PC-9 (cell line): Measurements from ENCODE around the gene NQO2. TPM values are rescaled to one million over a fixed set of nuclear protein-coding genes. Genes with fewer than 3 reads are reported as not detected.

Source experiments
- BruUV-seq: library from RNA; stranded (reverse); fragments of 400-500 nt; replicated peaks from 2 replicates; lab custom pipeline; 2021; lab: Mats Ljungman, UMichigan
- CTCF ChIA-PET: fragments of 300-600 bp; sonication (Branson Sonifier 250); formaldehyde crosslinking; loops from one replicate; lab custom pipeline; 2022; ENCODE audit warnings: antibody characterized with exemption; lab: Charles Lee
- POLR2A ChIA-PET: fragments of 300-600 bp; sonication (Branson Sonifier 250); formaldehyde crosslinking; loops from one replicate; lab custom pipeline; 2022; ENCODE audit warnings: antibody characterized with exemption; ENCODE audit not compliant: unreplicated experiment; lab: Charles Lee
- DNase-seq, 2 experiments: peaks; one replicate each; pipeline versions ENCODE4 v3.0.0 to v3.0.0-alpha.2; 2015 to 2022; ENCODE audit warnings: mixed read lengths in 1 of 2
- H2AFZ ChIP-seq: fragments of 200-600 bp; sonication (generic); 2 replicates; pipeline ENCODE4 v1.8.1; 2017; ENCODE audit warnings: antibody characterized with exemption
- H3F3A ChIP-seq: fragments of 200-600 bp; sonication (generic); 2 replicates; pipeline ENCODE4 v1.8.1; 2017; ENCODE audit warnings: antibody characterized with exemption, mild to moderate bottlenecking, low read depth; ENCODE audit not compliant: insufficient read depth
- H3K27ac ChIP-seq: fragments of 200-600 bp; sonication (generic); 2 replicates; pipeline ENCODE4 v1.6.1; 2016; ENCODE audit warnings: mixed run types
- H3K27me3 ChIP-seq: fragments of 200-600 bp; sonication (generic); 2 replicates; pipeline ENCODE4 v1.6.1; 2016; ENCODE audit warnings: low read depth, mixed run types; ENCODE audit not compliant: insufficient read depth
- H3K36me3 ChIP-seq: fragments of 200-600 bp; sonication (generic); 2 replicates; pipeline ENCODE4 v1.6.1; 2016; ENCODE audit warnings: low read depth, mixed run types
- H3K4me1 ChIP-seq: fragments of 200-600 bp; sonication (generic); replicated peaks from 2 replicates; pipeline ENCODE4 v1.6.1; 2016; ENCODE audit warnings: mixed run types; ENCODE audit not compliant: insufficient read depth
- H3K4me2 ChIP-seq: fragments of 200-600 bp; sonication (generic); 2 replicates; pipeline ENCODE4 v1.6.1; 2017; ENCODE audit warnings: mixed run types
- H3K4me3 ChIP-seq: fragments of 200-600 bp; sonication (generic); 2 replicates; pipeline ENCODE4 v1.6.1; 2016; ENCODE audit warnings: mixed run types
- H3K79me2 ChIP-seq: fragments of 200-600 bp; sonication (generic); 2 replicates; pipeline ENCODE4 v1.6.1; 2017; ENCODE audit warnings: low read depth, mixed run types
- H3K9me2 ChIP-seq: fragments of 200-600 bp; sonication (generic); 2 replicates; pipeline ENCODE4 v1.8.1; 2017; ENCODE audit warnings: mild to moderate bottlenecking; ENCODE audit not compliant: insufficient read depth
- H3K9me3 ChIP-seq: fragments of 200-600 bp; sonication (generic); 2 replicates; pipeline ENCODE4 v1.8.1; 2016; ENCODE audit warnings: low read depth; ENCODE audit not compliant: insufficient read depth
- H4K20me1 ChIP-seq: fragments of 200-600 bp; sonication (generic); 2 replicates; pipeline ENCODE4 v1.8.1; 2017; ENCODE audit not compliant: insufficient read depth
- EZH2 ChIP-seq: fragments of 200-600 bp; sonication (generic); IDR thresholded peaks from 2 replicates; pipeline ENCODE4 v1.8.0; 2017; ENCODE audit warnings: antibody characterized with exemption, low read depth
- intact Hi-C: fragments of 100-400 bp; cut with micrococcal nuclease; formaldehyde crosslinking; loops from one replicate; pipeline ENCODE4 v1.10.0; 2022; ENCODE audit not compliant: unreplicated experiment
- total RNA-seq: library from RNA; stranded (reverse); gene quantifications from 2 replicates; pipeline ENCODE4 v1.2.3, GENCODE V29; 2021
- TF ChIP-seq, protein P1 (sequence below): fragments of 200-600 bp; sonication (generic); conservative IDR thresholded peaks from 2 replicates; pipeline ENCODE4 v1.6.1; 2017; ENCODE audit warnings: mixed run types, antibody characterized with exemption, mild to moderate bottlenecking, moderate library complexity

The NQO2 gene
- total RNA-seq, 1 experiment from 2014 or later = 82.9 TPM

DNA sequence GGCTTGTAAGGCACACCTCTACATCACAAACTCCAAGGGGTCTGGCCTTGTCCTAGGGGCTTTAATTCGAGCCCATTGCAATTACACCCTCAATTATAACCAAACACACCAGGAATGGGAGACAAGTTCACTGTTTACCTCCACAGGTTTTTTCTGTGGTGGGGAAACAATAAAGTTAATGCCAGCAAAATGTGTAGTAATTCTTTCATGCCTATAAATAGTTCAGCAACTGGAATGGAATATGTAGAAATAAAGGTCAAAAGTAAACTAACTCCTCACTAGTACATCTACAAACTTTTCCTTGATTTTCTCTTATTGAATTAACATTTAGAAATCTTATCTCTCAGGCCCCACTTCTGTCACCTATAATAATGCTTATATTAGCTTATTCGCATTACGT lies 41.5 kb downstream of the NQO2 start:
- Histone ChIP-seq H3K79me2 (no peaks in the 10 kb centered on the region), H2AFZ (no peak overlapping the region), H3K9me3 (no peaks in the 10 kb centered on the region), H3K4me3 (no peak overlapping the region), H4K20me1 (no peaks in the 10 kb centered on the region), H3K27ac (no peak overlapping the region), H3K27me3 (no peaks in the 10 kb centered on the region), H3K4me2 (no peak overlapping the region), H3K36me3 (no peaks in the 10 kb centered on the region), H3K4me1 (no peaks in the 10 kb centered on the region), H3K9me2 (no peaks in the 10 kb centered on the region), H3F3A (no peaks in the 10 kb centered on the region)
- no peak for DNase-seq
- intact Hi-C loops = no loop called here
- no TSS peak for BruUV-seq
- TF ChIP-seq, protein P1, sequence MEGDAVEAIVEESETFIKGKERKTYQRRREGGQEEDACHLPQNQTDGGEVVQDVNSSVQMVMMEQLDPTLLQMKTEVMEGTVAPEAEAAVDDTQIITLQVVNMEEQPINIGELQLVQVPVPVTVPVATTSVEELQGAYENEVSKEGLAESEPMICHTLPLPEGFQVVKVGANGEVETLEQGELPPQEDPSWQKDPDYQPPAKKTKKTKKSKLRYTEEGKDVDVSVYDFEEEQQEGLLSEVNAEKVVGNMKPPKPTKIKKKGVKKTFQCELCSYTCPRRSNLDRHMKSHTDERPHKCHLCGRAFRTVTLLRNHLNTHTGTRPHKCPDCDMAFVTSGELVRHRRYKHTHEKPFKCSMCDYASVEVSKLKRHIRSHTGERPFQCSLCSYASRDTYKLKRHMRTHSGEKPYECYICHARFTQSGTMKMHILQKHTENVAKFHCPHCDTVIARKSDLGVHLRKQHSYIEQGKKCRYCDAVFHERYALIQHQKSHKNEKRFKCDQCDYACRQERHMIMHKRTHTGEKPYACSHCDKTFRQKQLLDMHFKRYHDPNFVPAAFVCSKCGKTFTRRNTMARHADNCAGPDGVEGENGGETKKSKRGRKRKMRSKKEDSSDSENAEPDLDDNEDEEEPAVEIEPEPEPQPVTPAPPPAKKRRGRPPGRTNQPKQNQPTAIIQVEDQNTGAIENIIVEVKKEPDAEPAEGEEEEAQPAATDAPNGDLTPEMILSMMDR = no peak
- no peak for TF ChIP-seq EZH2
- ChIA-PET CTCF (no interaction called here), POLR2A (interaction anchor here (0.6 kb wide), 1 partner anchor 17 kb away, joined by 6 read pairs; no protein-coding TSS in a partner anchor)

DNA sequence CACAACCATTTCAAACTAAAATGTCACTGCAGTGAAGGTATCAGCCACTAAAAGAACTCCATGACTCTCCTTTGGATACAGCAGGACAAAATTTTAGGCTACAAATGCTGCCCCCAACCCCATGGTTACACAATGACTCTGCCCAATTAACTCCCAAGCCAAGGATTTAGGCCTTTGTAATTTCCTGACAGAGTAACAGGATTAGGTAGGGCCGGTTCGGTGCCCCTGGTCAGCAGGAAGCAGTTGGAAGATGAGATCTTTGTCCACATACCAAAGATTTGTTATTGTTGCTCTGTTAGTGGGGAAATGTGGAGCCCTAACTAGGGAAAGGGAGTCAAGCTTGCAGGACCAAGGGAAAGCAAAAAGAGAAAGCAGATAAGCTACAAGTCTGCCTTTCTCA lies 41.9 kb downstream of the NQO2 start:
- no peak overlapping the region for H3K4me2 ChIP-seq
- ChIA-PET POLR2A (interaction anchor here (0.6 kb wide), 1 partner anchor 17 kb away, joined by 6 read pairs; no protein-coding TSS in a partner anchor), CTCF (no interaction called here)
- H3K36me3 ChIP-seq = no peaks in the 10 kb centered on the region
- no peak overlapping the region for H3K27ac ChIP-seq
- intact Hi-C loops = no loop called here
- H4K20me1 ChIP-seq = no peaks in the 10 kb centered on the region
- no peak overlapping the region for H2AFZ ChIP-seq
- TF ChIP-seq, protein P1 = no peak
- TF ChIP-seq EZH2 = no peak
- no TSS peak for BruUV-seq
- no peaks in the 10 kb centered on the region for H3K27me3 ChIP-seq
- DNase-seq = no peak
- no peaks in the 10 kb centered on the region for H3K9me2 ChIP-seq
- no peak overlapping the region for H3K4me3 ChIP-seq
- H3K4me1 ChIP-seq = no peaks in the 10 kb centered on the region
- H3K79me2 ChIP-seq = no peaks in the 10 kb centered on the region
- H3K9me3 ChIP-seq = no peaks in the 10 kb centered on the region
- H3F3A ChIP-seq = no peaks in the 10 kb centered on the region

DNA sequence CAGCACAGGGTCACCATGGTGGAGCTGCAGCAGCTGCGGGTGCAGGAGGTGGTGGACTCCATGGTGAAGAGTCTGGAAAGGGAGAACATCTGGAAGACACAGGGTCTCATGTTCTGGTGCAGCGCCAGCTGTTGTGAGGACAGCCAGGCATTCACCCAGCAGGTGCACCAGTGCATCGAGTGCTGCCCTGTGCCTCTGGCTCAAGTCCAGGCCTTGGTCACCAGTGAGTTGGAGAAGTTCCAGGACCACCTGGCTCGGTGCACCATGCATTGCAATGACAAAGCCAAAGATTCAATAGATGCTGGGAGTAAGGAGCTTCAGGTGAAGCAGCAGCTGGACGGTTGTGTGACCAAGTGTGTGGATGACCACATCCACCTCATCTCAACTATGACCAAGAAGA lies 45.7 kb downstream of the NQO2 start:
- no peak for DNase-seq
- Histone ChIP-seq H3K27ac (no peak overlapping the region), H2AFZ (no peak overlapping the region), H3K4me2 (no peak overlapping the region), H3K9me3 (no peaks in the 10 kb centered on the region), H4K20me1 (no peaks in the 10 kb centered on the region), H3F3A (no peaks in the 10 kb centered on the region), H3K4me1 (no peaks in the 10 kb centered on the region), H3K36me3 (no peaks in the 10 kb centered on the region), H3K4me3 (no peak overlapping the region), H3K79me2 (no peaks in the 10 kb centered on the region), H3K9me2 (no peaks in the 10 kb centered on the region), H3K27me3 (no peaks in the 10 kb centered on the region)
- CTCF ChIA-PET = no interaction called here
- no TSS peak for BruUV-seq
- POLR2A ChIA-PET = no interaction called here
- TF ChIP-seq, protein P1 = no peak
- TF ChIP-seq EZH2 = no peak
- intact Hi-C loops = no loop called here
